Osteocyte (in vitro differentiated cells): ENCODE results near the gene COL23A1. TPM values are rescaled to one million over a fixed set of nuclear protein-coding genes. Genes with fewer than 3 reads are reported as not detected.
"Not testable (repeated sequence)": the region's sequence is repeated elsewhere in the genome, so short reads cannot be mapped to it uniquely, and the experiment has no call there.

Experiments
- DNase-seq: peaks from one replicate; pipeline ENCODE4 v3.0.0; 2021; ENCODE audit warnings: mixed read lengths; ENCODE audit not compliant: unreplicated experiment; ENCODE audit errors: extremely low spot score
- H3K27ac Mint-ChIP-seq: one replicate; pipeline ENCODE4 v1.8.0; 2021; ENCODE audit warnings: mild to moderate bottlenecking, mixed read lengths; ENCODE audit not compliant: unreplicated experiment
- H3K27me3 Mint-ChIP-seq: one replicate; pipeline ENCODE4 v1.8.0; 2021; ENCODE audit warnings: mixed read lengths; ENCODE audit not compliant: unreplicated experiment
- H3K36me3 Mint-ChIP-seq: one replicate; pipeline ENCODE4 v1.8.0; 2021; ENCODE audit warnings: mixed read lengths; ENCODE audit not compliant: unreplicated experiment
- H3K4me1 Mint-ChIP-seq: one replicate; pipeline ENCODE4 v1.8.0; 2021; ENCODE audit warnings: mixed read lengths; ENCODE audit not compliant: unreplicated experiment
- H3K4me3 Mint-ChIP-seq: one replicate; pipeline ENCODE4 v1.8.0; 2021; ENCODE audit warnings: mild to moderate bottlenecking, moderate library complexity, mixed read lengths; ENCODE audit not compliant: unreplicated experiment
- H3K9me3 Mint-ChIP-seq: one replicate; pipeline ENCODE4 v1.8.0; 2021; ENCODE audit warnings: mixed read lengths; ENCODE audit not compliant: unreplicated experiment
- total RNA-seq: library from RNA; stranded (reverse); gene quantifications from 2 replicates; pipeline ENCODE4 v1.2.1, GENCODE V29; 2021
- TF ChIP-seq, protein P1 (sequence below): fragments of 200-600 bp; sonication (generic); IDR thresholded peaks from 2 replicates; pipeline ENCODE4 v1.5.0; 2021; ENCODE audit warnings: antibody characterized with exemption, mild to moderate bottlenecking, moderate library complexity

The COL23A1 gene
- total RNA-seq, 1 donor from 2014 or later = not detected

DNA sequence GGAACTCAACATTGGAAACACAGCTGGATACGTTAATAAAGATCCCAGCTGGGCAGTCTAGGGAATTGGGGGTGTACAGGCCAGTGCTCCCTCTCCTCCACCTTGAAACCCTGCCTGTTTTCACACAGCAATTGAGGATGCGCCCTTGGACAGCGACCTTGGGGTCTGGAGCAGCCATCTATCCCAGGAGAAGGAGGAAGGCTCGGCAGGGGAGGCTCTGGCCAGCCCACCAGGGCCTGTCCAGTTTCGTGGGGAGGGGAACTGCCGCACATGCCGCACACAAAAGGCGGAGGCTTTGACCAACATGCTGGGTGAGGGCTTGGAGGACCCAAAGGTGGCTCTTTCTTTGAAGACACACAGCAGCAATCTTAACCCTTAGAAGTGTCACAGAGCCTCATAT, 1.4 kb downstream of the COL23A1 start:
- Mint-ChIP-seq H3K27me3 (peaks cover 39% of the 10 kb centered on the region), H3K9me3 (no peaks in the 10 kb centered on the region), H3K4me1 (peaks cover 10% of the 10 kb centered on the region), H3K36me3 (peaks cover under 1% of the 10 kb centered on the region), H3K27ac (no peak overlapping the region), H3K4me3 (peak overlapping the region; percentile 42)
- DNase-seq = no peak
- TF ChIP-seq, protein P1, sequence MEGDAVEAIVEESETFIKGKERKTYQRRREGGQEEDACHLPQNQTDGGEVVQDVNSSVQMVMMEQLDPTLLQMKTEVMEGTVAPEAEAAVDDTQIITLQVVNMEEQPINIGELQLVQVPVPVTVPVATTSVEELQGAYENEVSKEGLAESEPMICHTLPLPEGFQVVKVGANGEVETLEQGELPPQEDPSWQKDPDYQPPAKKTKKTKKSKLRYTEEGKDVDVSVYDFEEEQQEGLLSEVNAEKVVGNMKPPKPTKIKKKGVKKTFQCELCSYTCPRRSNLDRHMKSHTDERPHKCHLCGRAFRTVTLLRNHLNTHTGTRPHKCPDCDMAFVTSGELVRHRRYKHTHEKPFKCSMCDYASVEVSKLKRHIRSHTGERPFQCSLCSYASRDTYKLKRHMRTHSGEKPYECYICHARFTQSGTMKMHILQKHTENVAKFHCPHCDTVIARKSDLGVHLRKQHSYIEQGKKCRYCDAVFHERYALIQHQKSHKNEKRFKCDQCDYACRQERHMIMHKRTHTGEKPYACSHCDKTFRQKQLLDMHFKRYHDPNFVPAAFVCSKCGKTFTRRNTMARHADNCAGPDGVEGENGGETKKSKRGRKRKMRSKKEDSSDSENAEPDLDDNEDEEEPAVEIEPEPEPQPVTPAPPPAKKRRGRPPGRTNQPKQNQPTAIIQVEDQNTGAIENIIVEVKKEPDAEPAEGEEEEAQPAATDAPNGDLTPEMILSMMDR = no peak

DNA sequence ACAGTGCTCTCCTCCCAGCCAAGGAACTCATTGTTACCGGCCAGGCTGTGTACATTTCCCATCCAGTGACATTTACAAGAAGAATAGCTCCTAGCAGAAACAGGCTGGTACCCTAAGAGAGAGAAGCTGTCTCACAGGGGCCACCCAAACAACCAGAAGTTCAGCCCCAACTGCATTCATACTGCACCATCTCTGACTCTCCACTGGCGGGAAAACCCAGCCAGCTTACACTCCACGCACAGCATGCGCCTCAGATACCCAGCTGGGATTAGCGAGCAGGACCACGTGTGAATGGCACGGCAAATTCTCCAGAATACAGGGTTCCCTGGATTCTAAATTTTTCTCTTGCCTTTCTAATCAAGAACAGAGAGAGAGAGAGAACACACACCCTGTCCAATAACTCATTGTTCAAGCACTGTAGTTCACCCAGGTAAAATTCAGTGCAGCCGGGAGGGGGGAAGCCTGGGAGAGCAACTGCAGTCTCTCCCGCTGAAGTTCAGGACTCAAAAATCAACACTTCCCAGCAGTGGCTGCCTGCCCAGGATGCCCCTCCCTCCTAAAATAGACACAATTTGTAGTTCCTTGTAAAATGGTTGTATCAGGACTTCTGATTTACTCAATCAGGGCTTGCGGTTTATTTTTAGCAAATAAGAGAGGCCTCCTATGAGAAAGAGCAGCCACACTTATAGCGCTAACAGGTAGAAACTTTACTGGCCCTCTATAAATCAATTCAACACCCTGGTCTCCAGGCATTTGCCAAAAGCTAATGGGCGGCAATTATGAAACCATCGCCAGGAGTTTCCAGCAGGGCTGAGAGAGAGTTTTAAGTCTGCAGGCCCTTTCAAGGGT, 2.2 kb downstream of the COL23A1 start:
- TF ChIP-seq, protein P1 = no peak
- peaks cover 10% of the 10 kb centered on the region for H3K4me1 Mint-ChIP-seq
- no peaks in the 10 kb centered on the region for H3K9me3 Mint-ChIP-seq
- peaks cover 39% of the 10 kb centered on the region for H3K27me3 Mint-ChIP-seq
- H3K27ac Mint-ChIP-seq = no peak overlapping the region
- DNase-seq = no peak
- H3K4me3 Mint-ChIP-seq = no peak overlapping the region
- H3K36me3 Mint-ChIP-seq = no peaks in the 10 kb centered on the region

DNA sequence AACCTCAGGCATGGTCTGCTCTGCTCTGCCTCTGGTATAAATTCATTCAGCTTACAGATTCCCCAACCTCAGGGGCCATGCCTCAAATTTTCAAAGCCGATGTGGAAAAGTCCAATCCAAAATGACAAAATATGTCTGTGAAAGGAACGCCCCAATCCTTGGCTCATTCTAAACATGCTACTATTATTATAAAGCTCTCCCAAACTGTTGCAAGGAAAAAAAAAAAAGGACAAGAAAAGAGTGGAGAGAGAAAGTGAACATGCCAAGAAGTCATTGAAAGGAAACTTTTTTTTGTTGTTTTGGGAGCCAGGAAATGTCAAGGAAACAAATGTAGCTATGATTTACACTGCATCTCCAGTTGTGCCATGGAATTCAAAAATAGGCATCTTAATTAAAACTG, 3.8 kb downstream of the COL23A1 start:
- no peak for DNase-seq
- Mint-ChIP-seq H3K27me3 (peaks cover 39% of the 10 kb centered on the region), H3K4me3 (no peak overlapping the region), H3K9me3 (no peaks in the 10 kb centered on the region), H3K4me1 (peaks cover 10% of the 10 kb centered on the region), H3K36me3 (no peaks in the 10 kb centered on the region), H3K27ac (no peak overlapping the region)
- TF ChIP-seq, protein P1 = no peak

DNA sequence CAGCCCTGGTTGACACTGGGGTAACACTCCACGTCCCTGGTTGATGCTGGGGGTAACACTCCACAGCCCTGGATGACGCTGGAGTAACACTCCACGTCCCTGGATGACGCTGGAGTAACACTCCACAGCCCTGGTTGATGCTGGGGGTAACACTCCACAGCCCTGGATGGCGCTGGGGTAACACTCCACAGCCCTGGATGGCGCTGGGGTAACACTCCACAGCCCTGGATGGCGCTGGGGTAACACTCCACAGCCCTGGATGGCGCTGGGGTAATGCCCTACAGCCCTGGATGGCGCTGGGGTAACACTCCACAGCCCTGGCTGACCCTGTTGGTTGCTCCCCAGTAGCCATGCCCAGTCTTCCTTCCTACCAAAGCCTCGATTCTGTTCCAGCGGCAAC, 4.8 kb downstream of the COL23A1 start:
- H3K9me3 Mint-ChIP-seq, H3K4me3 Mint-ChIP-seq, H3K4me1 Mint-ChIP-seq, H3K27ac Mint-ChIP-seq, H3K36me3 Mint-ChIP-seq: not testable (repeated sequence)
- H3K27me3 Mint-ChIP-seq = peaks cover 36% of the 10 kb centered on the region
- DNase-seq = peak; percentile 89

DNA sequence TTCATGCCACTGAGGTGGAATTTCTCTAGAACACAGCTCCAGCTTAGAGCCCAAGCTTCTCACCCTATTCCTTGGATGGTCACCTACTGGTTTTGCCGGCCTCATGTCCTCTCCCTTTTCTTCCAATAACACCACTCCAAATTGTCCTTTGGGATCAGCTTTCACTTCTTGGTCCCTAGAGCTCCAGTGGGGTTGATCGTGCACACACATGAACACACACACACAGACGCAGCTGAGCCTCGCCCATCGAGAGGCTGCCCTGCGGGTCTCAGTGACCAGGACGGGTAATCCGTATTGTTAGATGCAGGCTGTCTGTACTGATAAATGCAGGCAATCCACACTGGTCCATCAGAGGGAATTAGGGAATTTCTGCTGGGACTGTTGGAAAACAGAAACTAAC, 6.9 kb downstream of the COL23A1 start:
- DNase-seq = peak; percentile 76
- no peak overlapping the region for H3K4me3 Mint-ChIP-seq
- peaks cover 25% of the 10 kb centered on the region for H3K27me3 Mint-ChIP-seq
- TF ChIP-seq, protein P1 = no peak
- H3K36me3 Mint-ChIP-seq = no peaks in the 10 kb centered on the region
- H3K27ac Mint-ChIP-seq = no peak overlapping the region
- H3K9me3 Mint-ChIP-seq = no peaks in the 10 kb centered on the region
- no peaks in the 10 kb centered on the region for H3K4me1 Mint-ChIP-seq
